GM19023 (cell line): Measurements from ENCODE around the gene OR6M1.

Experiments used
- ATAC-seq: cut with Tn5 transposase; IDR thresholded peaks from one replicate; pipeline ENCODE4 v1.9.1; 2021; ENCODE audit warnings: mild to moderate bottlenecking, moderate library complexity; ENCODE audit not compliant: unreplicated experiment

The OR6M1 gene, protein sequence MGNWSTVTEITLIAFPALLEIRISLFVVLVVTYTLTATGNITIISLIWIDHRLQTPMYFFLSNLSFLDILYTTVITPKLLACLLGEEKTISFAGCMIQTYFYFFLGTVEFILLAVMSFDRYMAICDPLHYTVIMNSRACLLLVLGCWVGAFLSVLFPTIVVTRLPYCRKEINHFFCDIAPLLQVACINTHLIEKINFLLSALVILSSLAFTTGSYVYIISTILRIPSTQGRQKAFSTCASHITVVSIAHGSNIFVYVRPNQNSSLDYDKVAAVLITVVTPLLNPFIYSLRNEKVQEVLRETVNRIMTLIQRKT

GRCh38 chr11:123806249-123806648 is at the start of gene OR6M1:
OR6M1 (minus strand) TSS chr11:123806349; CDS start chr11:123806349, 0 bp downstream.
- ATAC-seq = no peak

DNA sequence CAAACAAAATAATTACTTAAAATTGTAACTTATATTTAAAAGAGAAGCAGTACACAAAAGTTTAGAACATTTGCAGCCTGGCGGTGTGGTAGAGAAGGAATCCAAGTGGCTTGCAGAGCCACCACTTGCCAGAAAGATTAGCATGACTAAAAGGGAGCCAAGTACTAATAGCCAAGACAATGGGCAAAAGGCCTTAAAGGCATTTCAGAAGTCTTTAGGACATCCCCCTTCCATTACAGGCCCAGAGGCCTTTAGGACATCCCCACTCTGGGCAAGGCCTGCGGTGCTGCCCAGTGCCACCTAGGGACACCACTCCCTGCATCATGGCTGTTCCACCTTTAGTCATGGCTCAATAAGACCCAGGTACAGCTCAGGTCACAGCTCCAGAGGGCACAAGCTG is 46.9 kb upstream of the OR6M1 start:
- ATAC-seq = no peak

- ATAC-seq = no peak
These were observed 46.2 kb upstream of the OR6M1 start for GRCh38 chr11:123852321-123852720.

GRCh38 chr11:123851110-123851509 is 45.0 kb upstream of the OR6M1 start:
- no peak for ATAC-seq

GRCh38 chr11:123841174-123841573 is 35.0 kb upstream of the OR6M1 start:
- ATAC-seq = no peak

- no peak for ATAC-seq
These were observed 33.0 kb upstream of the OR6M1 start for GRCh38 chr11:123839131-123839530.

DNA sequence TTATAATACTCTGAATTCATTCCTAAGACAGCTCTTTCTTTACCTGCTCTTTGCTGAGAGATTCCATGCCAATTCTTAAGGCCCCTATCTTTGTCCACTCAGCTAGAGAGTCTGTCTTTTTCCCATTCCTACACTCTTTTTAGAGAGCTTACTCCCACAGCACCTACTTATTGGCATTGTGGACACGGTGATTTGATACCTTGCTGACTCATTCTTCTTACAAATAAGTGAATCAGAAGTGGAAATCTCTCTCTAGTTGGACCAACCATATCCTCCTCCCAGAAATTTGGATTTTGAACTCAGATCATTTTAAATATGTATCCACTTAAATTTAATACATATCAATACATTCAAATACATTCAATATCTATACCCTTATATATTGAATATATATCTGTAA is 32.5 kb upstream of the OR6M1 start:
- no peak for ATAC-seq

- ATAC-seq = no peak
These were observed 32.0 kb upstream of the OR6M1 start for GRCh38 chr11:123838199-123838598.

- no peak for ATAC-seq
These were observed 26.9 kb upstream of the OR6M1 start for GRCh38 chr11:123833095-123833494.

- no peak for ATAC-seq
These were observed 23.6 kb upstream of the OR6M1 start for GRCh38 chr11:123829745-123830144.

- no peak for ATAC-seq
These were observed 16.4 kb upstream of the OR6M1 start for GRCh38 chr11:123822599-123822998.

- no peak for ATAC-seq
These were observed 15.9 kb upstream of the OR6M1 start for GRCh38 chr11:123822032-123822431.

DNA sequence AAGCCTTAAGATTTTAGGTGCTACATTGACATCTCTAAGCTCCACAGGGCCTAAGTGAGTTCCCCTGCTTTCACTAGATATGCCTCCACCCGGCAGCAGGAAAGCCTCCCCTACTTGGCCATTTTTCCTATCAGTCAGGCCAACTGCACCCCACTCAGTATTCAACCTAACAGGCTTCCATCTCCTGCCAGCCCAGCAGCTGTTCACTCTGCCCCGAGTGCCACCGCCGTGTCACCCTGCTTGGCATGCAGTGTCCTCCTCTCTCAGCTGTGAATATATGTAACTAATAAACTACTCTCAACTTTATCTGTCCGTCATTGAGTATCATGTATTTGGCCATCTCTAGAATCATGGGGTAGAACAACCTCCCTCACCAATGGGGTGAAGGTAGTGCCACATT is 9.0 kb upstream of the OR6M1 start:
- no peak for ATAC-seq

DNA sequence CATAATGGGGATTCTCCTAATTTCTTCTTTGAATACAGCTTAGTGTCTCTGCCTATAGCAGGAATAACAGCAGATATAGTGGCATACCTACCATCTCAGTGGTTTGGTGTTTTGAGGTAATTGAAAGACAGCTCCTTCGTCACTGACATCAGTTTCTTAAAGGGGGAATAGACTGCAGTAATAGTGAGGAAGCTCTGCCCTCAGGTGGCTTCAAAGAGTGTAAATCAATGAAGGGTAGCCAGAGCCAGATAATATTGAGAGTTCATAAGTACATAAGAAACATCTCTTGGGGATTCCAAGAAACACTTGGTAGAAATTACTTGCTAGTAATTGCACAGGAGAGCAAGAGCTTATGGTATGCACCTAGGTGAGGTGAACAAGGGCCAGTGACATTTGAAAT is 4.4 kb downstream of the OR6M1 start:
- no peak for ATAC-seq

DNA sequence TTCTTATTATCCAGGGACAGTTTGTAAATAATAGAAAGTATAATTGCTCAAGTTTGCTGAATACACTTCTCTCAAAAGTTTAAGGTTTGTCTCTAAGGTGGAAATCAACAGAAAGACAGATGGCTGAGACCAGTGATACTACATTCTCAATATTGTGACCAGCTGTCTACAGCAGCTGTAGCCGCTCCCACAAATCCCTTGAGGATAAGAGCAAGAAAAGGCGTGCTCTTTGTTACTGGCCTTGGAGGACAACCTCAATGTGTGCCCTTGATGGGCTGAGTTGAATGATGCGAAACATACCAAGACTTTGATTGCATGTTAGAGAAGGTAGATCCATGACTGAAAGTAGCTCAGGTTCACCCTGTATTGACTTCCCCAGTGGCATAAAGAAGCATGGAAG is 6.1 kb downstream of the OR6M1 start:
- no peak for ATAC-seq

DNA sequence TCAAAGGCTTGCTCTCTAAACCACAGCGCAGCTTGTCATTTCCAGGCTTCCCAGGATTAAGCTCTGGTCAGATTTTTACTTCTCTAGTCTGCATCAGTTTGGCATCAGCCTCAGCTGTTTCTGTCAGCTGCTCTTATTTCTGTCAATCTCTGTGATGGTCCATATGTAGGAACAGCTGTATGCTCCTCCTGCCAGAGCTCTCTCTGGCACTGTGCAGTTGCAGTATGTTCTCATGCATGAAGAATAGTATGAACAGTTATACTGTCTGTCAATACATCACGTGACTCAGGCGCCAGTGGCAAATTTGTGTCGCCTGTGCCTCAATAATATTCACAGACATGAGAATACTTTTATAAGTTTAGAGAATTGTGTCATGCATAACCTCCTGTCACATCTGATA is 6.7 kb downstream of the OR6M1 start:
- ATAC-seq = no peak

DNA sequence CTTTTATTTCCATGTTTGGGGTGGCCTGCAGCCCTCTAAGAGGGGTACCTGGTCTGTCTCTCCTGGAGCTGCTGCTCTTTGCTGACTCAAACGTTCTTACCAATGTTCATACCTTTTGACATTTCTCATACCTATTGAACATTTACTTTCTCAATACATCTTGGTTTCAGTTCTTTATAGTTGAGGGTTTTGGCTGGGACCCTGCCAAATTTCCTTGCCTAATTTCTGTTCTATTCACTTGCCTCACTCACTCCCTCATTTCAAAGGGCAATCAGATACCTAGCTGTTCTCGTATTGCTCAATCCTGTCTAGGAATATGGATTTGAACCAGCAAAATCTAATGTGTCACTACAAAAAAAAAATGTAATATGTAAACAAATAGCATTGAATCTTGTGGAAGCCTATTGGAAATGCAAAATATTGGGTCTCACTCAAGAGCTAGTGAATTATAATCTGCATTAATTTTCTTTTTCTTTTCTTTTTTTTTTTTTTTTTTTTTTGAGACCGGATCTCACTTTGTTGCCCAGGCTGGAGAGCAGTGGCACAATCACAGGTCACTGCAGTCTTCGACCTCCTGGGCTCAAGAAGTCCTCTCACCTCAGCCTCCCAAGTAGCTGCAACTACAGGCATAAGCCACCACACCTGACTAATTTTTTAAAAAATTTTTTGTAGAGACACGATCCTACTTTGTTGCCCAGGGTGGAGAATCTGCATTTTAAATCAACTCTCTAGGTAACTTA is 7.5 kb downstream of the OR6M1 start:
- ATAC-seq = no peak

- no peak for ATAC-seq
These were observed 8.1 kb downstream of the OR6M1 start for GRCh38 chr11:123798079-123798478.

DNA sequence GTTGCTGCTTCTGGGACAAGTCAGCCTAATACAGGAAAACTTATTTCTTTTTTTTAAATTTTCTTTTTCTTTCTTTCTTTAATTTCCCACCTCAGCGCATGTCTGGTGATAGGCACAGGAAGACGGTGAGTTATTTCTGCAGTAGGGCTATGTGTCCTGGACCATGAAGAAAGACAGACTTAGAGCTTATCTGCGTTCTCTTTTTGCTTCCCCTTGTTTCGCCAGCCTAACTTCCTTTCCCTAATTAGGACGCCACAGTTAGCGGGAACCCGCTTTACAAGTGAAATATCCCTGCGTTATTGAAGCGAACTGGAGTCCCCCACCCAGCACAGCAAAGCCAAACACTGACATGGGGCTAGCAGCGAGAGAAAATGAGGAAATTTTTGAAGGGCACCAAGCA is 8.6 kb downstream of the OR6M1 start:
- ATAC-seq = no peak

- ATAC-seq = no peak
These were observed 9.0 kb downstream of the OR6M1 start for GRCh38 chr11:123797114-123797513.

DNA sequence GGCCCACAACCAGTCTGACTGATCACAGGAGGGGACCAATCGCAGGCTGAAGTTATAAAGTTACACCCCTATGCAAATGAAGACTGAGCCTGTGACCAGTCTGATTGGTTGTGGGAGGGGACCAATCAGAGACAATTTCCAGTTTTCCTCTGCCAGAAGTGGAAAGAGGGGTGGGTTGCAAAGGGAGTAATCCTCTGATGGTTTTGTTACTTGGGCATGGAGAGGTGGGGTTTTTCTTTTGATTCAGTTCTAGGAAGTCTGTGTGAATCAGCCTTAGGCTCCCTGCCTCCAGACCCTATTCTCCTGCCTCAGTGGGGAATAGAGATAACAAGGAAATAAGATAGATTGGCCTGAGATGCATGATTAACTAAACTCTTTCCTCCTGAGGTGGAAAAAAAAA is 9.9 kb downstream of the OR6M1 start:
- ATAC-seq = no peak

- no peak for ATAC-seq
These were observed 22.6 kb downstream of the OR6M1 start for GRCh38 chr11:123783536-123783935.

DNA sequence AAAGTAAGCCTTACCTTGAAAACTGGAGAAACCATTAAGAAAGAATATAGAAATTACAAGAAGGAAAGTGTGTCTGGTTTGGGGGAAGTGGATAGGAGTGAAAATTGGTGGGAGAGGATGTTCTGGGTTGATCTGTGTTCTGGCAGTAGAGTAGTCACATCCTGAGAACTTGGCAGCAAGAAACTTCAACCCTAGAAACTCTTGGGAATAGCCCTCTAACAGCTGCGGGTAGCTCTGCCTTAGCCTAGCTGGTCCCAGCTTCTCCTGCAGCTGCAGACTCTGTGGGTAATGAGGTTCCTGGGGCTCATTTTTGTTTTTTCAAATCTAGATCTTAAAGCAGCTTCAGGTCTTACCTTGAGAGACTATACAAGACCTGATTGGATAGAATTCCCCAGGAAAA is 27.6 kb downstream of the OR6M1 start:
- no peak for ATAC-seq
